ENCODE measurements around the gene EYS.

EYS gene

DNA sequence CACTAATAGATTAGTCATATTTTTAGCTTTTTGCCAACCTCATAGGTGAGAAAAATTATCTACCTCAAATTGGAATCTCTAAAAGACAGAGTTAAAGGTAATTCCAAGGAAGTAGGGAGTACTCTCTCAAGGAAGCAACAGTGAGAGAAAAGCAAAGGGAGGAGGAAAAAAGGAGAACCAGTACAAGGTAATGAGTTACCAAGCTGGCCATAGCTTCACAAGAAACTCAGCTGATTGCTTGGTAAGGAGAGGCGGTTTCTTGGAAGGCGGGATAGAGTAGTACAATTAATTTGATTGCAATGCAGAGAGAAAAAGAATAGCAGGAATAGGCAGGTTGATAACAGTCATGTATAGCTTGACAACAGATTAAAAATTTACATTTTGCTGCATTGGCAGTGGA is 1933.8 kb downstream of the EYS start:
- no peak overlapping the region for H3K9ac ChIP-seq (ENCODE audit: low read depth, low read length, poor library complexity, severe bottlenecking)
- no peaks in the 10 kb centered on the region for H3K9me3 ChIP-seq (ENCODE audit: insufficient read depth, low read depth, low read length)
- TF ChIP-seq CTCF (conservative IDR thresholded peaks at IDR 0.05; ENCODE audit: low read length) (no peak), EZH2phosphoT487 (IDR thresholded peaks at IDR 0.05; ENCODE audit: borderline replicate concordance) (no peak)
- no peaks in the 10 kb centered on the region for H3F3A ChIP-seq (ENCODE audit: low read depth)
- no peaks in the 10 kb centered on the region for H3K9me2 ChIP-seq (replicated peaks; ENCODE audit: low read depth, low read length)
- no peaks in the 10 kb centered on the region for H3K27me3 ChIP-seq (ENCODE audit: insufficient read depth, low read length, poor library complexity, severe bottlenecking)
- no peaks in the 10 kb centered on the region for H3K79me2 ChIP-seq (ENCODE audit: insufficient read depth, low read length)
- H3K4me2 ChIP-seq (ENCODE audit: low read depth, low read length, poor library complexity, severe bottlenecking): no peak overlapping the region
- H3K36me3 ChIP-seq (ENCODE audit: insufficient read depth, low read length): no peaks in the 10 kb centered on the region
- no peak overlapping the region for H3K4me3 ChIP-seq (ENCODE audit: low read length, poor library complexity, severe bottlenecking)
- no peaks in the 10 kb centered on the region for H3K4me1 ChIP-seq (ENCODE audit: insufficient read depth, low read length, poor library complexity, severe bottlenecking)
- no peak overlapping the region for H2AFZ ChIP-seq (ENCODE audit: low read length)
- H4K20me1 ChIP-seq (ENCODE audit: insufficient read depth, low read length, poor library complexity, severe bottlenecking): no peaks in the 10 kb centered on the region

DNA sequence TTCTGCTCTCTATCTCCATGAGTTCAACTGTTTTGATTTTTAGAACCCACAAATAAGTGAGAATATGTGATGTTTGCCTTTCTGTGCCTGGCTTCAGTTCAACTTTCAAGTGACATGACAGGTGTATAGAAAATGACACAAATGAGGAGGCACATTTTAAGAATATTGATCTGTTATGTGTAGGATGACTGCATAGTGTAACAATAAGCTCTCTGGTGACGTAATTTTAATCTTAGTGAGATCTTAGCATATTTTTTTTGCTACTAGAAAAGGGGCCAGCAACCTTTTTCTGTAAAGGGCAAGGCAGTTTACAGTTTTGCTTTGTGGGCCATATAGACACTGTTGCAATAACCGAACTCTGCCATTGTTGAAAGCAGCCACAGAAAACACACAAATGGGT is 1941.2 kb downstream of the EYS start:
- H3K9me3 ChIP-seq (ENCODE audit: insufficient read depth, low read depth, low read length): no peaks in the 10 kb centered on the region
- H2AFZ ChIP-seq (ENCODE audit: low read length): no peak overlapping the region
- no peaks in the 10 kb centered on the region for H3F3A ChIP-seq (ENCODE audit: low read depth)
- no peaks in the 10 kb centered on the region for H3K9me2 ChIP-seq (replicated peaks; ENCODE audit: low read depth, low read length)
- H4K20me1 ChIP-seq (ENCODE audit: insufficient read depth, low read length, poor library complexity, severe bottlenecking): no peaks in the 10 kb centered on the region
- H3K4me1 ChIP-seq (ENCODE audit: insufficient read depth, low read length, poor library complexity, severe bottlenecking): no peaks in the 10 kb centered on the region
- TF ChIP-seq EZH2phosphoT487 (IDR thresholded peaks at IDR 0.05; ENCODE audit: borderline replicate concordance) (no peak), CTCF (conservative IDR thresholded peaks at IDR 0.05; ENCODE audit: low read length) (no peak)
- H3K4me3 ChIP-seq (ENCODE audit: low read length, poor library complexity, severe bottlenecking): no peak overlapping the region
- H3K27me3 ChIP-seq (ENCODE audit: insufficient read depth, low read length, poor library complexity, severe bottlenecking): no peaks in the 10 kb centered on the region
- no peaks in the 10 kb centered on the region for H3K79me2 ChIP-seq (ENCODE audit: insufficient read depth, low read length)
- no peak overlapping the region for H3K4me2 ChIP-seq (ENCODE audit: low read depth, low read length, poor library complexity, severe bottlenecking)
- H3K36me3 ChIP-seq (ENCODE audit: insufficient read depth, low read length): no peaks in the 10 kb centered on the region
- no peak overlapping the region for H3K9ac ChIP-seq (ENCODE audit: low read depth, low read length, poor library complexity, severe bottlenecking)

DNA sequence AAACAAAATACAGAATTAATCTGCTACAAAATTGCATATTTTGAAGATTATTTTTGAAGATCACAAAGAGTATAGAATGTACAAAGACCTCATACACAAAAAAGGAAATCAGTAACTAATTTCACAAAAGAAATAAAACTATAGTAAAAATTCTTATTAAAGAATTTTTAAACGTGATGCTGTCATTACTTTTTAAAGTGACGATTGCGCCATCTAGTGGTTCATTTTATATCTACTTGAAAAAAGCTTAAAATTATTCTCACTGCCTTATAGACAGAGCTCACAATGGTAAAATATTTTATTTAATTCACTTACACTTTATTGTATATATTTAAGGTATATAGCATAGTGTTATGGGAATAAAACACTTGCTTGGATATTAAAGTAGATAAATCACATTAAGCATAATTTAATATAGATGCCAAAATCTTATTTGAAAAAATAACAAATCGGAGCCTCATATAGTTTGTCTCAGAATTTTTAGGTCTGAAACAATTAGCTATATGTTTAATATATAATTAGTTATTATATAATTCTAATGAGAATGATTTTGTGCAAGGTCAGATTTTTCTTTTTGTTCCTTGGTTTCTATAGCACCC is 1942.6 kb downstream of the EYS start:
- no peak for TF ChIP-seq EZH2phosphoT487 (IDR thresholded peaks at IDR 0.05; ENCODE audit: borderline replicate concordance)
- peak; percentile 64 for TF ChIP-seq CTCF (conservative IDR thresholded peaks at IDR 0.05; ENCODE audit: low read length)
- Histone ChIP-seq H3F3A (ENCODE audit: low read depth) (no peaks in the 10 kb centered on the region), H3K4me1 (ENCODE audit: insufficient read depth, low read length, poor library complexity, severe bottlenecking) (no peaks in the 10 kb centered on the region), H2AFZ (ENCODE audit: low read length) (0 out of 2 replicates have a peak overlapping the region, but pooled peaks have one; percentile 28), H3K4me2 (ENCODE audit: low read depth, low read length, poor library complexity, severe bottlenecking) (no peak overlapping the region), H3K36me3 (ENCODE audit: insufficient read depth, low read length) (no peaks in the 10 kb centered on the region), H3K9ac (ENCODE audit: low read depth, low read length, poor library complexity, severe bottlenecking) (no peak overlapping the region), H4K20me1 (ENCODE audit: insufficient read depth, low read length, poor library complexity, severe bottlenecking) (no peaks in the 10 kb centered on the region), H3K4me3 (ENCODE audit: low read length, poor library complexity, severe bottlenecking) (no peak overlapping the region), H3K9me2 (replicated peaks; ENCODE audit: low read depth, low read length) (no peaks in the 10 kb centered on the region), H3K9me3 (ENCODE audit: insufficient read depth, low read depth, low read length) (no peaks in the 10 kb centered on the region), H3K27me3 (ENCODE audit: insufficient read depth, low read length, poor library complexity, severe bottlenecking) (no peaks in the 10 kb centered on the region), H3K79me2 (ENCODE audit: insufficient read depth, low read length) (no peaks in the 10 kb centered on the region)

All from Loucy (cell line).